Cardiac fibroblast (primary cell): ENCODE results near the gene C1QTNF6.

ENCODE experiments used
- DNase-seq, 2 donors: peaks; one replicate each; pipeline versions ENCODE4 v3.0.0 to v3.0.0-alpha.2; 2010; ENCODE audit warnings: low read depth in 2 of 2
- H3K4me3 ChIP-seq, 2 donors: replicated peaks in 1 of 2; 1 replicate in 1 of 2; 2 replicates in 1 of 2; pipeline ENCODE4 v1.5.1; 2011; ENCODE audit warnings: low read depth in 2 of 2, low read length in 2 of 2, mild to moderate bottlenecking in 2 of 2, moderate library complexity in 1 of 2
- TF ChIP-seq, protein P1 (sequence below): IDR thresholded peaks from one replicate; pipeline ENCODE4 v1.5.1; 2011; ENCODE audit warnings: low read depth, mild to moderate bottlenecking, low read length, inconsistent platforms

The C1QTNF6 gene

GRCh38 chr22:37221424-37222333, 33.6 kb upstream of the C1QTNF6 start:
- H3K4me3 ChIP-seq, result no peak overlapping the region
- TF ChIP-seq, protein P1, sequence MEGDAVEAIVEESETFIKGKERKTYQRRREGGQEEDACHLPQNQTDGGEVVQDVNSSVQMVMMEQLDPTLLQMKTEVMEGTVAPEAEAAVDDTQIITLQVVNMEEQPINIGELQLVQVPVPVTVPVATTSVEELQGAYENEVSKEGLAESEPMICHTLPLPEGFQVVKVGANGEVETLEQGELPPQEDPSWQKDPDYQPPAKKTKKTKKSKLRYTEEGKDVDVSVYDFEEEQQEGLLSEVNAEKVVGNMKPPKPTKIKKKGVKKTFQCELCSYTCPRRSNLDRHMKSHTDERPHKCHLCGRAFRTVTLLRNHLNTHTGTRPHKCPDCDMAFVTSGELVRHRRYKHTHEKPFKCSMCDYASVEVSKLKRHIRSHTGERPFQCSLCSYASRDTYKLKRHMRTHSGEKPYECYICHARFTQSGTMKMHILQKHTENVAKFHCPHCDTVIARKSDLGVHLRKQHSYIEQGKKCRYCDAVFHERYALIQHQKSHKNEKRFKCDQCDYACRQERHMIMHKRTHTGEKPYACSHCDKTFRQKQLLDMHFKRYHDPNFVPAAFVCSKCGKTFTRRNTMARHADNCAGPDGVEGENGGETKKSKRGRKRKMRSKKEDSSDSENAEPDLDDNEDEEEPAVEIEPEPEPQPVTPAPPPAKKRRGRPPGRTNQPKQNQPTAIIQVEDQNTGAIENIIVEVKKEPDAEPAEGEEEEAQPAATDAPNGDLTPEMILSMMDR, result no peak
- DNase-seq, result no peak

GRCh38 chr22:37220543-37220981, 32.5 kb upstream of the C1QTNF6 start:
- H3K4me3 ChIP-seq, result no peak overlapping the region
- peak in 1 of 2 donors; percentile 13 for DNase-seq
- TF ChIP-seq, protein P1, result no peak

GRCh38 chr22:37219533-37219932, 31.5 kb upstream of the C1QTNF6 start:
- TF ChIP-seq, protein P1, result no peak
- H3K4me3 ChIP-seq, result no peak overlapping the region
- DNase-seq, result no peak

DNA sequence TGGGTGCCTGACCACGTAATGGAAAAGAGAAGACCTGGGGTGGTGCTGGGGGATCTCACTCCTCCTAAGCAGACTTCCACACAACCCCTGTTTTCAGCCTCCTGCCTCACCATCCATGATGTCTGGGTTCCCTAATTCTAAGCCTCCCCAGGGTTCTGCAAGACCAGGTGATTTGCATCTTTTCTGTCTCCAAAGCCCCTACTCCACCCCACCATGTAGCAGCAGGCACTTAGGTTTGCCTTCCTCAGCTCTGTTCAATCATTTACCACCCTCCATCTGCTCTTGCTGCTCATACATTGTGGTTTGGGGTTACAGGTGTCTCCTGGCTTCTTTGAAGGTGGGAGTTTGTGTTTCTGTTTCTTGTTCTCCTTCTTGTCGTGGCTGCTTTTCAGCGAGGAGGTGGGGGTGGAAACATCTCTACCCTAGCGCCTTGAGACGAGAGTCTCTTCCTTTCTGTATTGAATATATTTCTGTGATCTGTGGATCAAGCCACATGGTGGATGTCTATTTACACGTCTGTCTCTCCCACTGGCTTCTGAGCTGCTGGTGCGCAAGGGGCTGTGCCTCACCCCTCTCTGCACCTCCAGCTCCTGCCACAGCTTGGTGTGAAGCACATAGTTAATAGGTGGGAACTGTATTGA, 30.8 kb upstream of the C1QTNF6 start:
- no peak for DNase-seq
- TF ChIP-seq, protein P1, result no peak
- H3K4me3 ChIP-seq, result no peak overlapping the region

GRCh38 chr22:37218399-37218770, 30.3 kb upstream of the C1QTNF6 start:
- TF ChIP-seq, protein P1, result no peak
- DNase-seq, result no peak
- no peak overlapping the region for H3K4me3 ChIP-seq

- no peak for DNase-seq
- no peak overlapping the region for H3K4me3 ChIP-seq
- TF ChIP-seq, protein P1, result no peak
These were observed 27.8 kb upstream of the C1QTNF6 start for GRCh38 chr22:37215890-37216289.
